Activated gamma-delta T cell treated with anti-CD3 and anti-CD28 coated beads, Interleukin-2, amount 50 U/mL, for 16 hours (primary cell): ENCODE data around the gene TIPARP.
"Not testable (repeated sequence)": the region's sequence is repeated elsewhere in the genome, so short reads cannot be mapped to it uniquely, and the experiment has no call there.

ENCODE experiments used
- DNase-seq: peaks from one replicate; pipeline ENCODE4 v3.0.0-alpha.2; 2020; ENCODE audit warnings: low read depth

TIPARP gene

DNA sequence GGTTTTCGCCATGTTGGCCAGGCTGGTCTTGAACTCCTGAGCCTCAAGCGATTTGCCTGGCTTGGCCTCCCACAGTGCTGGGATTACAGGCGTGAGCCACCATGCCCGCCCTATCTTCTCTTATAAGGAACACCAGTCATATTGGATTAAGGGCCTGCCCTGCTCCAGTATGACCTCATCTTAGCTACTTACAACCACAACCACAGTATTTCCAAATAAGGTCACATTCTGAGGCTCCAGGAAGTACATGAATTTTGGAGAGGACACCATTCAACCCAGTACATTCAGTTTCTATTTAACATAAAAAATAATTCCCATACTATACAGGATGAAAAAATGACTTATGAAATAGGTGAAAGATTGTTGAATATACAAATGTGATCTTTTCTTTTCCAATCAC is 37.6 kb downstream of the TIPARP start:
- not testable (repeated sequence) for DNase-seq

DNA sequence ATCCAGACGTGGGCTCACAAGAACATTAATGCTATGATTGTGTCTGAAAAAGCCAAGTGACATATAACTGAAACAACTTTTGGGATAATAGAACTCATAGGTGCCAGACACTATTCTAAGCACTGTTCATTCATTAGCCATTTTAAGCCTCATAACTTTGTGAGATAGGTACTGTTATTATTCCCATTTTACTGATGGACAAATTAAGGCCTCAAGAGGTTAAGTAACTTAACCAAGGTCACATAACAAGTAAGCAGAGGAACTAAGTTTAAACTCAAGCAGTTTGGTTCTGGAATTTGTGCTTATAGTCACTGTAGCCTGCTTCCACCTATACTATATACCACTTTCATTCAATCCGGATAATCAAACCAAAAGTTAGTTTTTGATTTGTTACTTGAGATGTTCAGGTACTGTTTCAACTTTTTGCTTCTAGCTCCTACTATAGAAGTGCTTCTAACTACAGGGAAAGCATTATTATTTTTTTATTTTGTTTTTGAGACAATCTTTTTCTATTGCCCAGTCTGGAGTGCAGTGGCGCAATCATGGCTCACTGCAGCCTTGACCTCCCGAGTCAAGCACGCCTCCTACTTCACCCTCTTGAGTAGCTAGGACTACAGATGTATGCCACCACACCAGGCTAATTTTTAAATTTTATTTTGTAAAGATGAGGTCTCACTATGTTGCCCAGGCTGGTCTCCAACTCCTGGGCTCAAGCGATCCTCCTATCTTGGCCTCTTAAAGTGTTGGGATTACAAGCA is 41.9 kb downstream of the TIPARP start:
- DNase-seq: no peak

DNA sequence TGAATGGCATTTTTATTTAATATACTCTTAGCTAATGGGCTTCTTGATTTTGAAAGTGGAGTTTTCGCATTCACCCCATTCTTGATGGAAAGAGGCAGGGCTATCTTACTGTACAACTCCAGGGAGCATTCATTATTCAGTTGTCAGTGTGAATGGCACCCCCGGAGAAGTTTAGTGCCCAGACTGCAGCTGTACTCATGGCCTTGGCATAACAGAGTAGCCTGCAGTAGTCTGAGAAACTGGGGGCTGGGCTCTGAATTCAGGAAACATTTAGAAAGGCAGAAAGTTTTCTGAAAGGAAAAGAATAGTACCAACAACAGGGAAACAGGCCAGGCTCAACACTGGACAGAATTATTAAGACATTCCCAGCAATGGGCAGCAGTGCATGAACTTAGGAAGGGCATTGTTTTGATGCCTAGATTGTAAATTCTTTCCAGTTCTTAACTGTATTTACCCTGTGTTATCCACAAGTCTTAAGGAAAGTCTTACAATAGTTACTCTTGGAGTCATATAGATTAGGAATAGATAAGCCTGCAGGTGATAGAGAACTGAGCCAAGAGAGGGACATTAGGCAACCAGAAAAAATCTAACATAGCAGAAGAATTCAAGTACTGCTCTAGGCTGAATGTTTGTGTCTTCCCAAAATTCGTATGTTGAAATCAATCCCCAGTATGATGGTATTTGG is 44.4 kb downstream of the TIPARP start:
- DNase-seq: no peak

DNA sequence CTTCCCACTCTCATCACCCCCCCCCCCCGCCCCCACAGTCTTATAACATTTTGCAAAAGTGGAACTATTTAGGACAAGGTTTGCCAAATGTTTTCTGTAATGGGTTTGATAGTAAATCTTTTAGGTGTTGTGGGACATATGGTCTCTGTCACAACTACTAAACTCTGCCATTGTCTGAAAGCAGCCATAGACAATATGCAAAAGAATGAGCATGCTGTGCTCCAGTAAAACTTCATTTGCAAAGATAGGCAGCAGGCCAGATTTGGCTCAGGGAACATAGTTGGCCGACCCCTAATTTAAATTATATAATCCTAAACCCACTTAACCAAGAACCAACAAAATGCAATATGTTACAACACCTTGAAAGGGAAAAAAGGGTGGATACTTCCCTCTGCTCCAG is 46.4 kb downstream of the TIPARP start:
- no peak for DNase-seq

DNA sequence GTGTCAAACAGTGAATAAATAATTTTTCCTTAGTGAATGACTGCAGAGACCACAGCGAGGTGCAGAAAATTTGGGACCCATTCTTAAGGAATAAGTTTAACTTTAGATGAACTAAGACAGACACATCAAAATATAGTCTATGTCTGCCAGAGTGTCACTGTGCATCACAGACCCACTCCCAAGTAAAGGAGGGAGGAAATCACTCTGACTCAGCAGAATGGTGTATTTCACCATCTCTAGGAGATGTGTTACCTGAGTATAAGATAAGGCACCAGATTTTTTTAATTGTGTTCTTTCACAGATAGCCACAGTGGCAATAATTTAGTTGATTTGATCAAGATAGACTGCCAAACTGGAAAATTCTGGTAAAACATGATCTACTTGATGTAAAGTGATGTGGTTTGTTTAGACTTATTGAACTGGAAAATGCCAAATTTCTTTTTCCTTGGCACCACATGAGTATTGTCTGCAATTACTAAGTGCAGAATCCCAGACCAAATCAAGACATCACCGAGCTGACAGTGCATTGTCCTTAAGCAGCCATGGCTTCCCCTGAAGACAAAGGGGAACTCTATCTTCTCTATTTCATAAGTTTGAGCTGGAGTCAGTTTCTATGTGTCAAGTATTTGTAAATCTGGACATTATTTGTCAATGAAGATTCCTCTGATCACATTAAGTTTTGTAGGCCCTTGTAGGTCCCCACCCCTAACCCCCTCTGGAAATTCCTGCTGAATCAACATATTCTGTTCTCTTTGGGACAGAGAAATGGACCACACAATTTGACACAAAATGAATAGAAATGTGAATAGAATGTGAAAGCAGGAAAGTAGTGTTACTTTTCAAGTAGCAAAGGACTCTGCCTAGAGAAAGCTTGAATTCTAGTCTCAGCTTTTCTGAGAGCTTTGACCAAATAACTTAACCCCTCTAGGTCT is 47.6 kb downstream of the TIPARP start:
- DNase-seq: no peak

DNA sequence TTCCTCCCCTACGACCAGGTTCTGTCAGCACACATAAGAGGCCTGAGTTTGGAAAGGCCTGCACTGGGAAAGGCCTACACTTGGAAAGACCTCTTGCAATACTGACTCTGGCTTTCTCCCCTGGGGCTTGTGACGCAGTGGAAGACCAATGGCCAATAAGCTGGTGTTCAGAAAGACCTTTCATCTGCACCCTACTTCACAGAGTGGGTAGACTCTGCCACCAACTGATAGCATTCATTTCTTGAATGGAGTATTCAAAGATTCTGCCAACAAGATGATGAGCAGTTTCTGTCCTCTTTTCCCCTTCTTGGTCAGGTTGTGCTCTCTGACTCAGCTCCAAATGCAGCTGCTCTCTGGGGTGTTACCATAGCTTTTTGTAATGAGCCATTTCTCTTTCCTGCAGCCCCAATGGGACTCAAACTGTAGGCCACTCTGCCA is 48.8 kb downstream of the TIPARP start:
- DNase-seq: no peak

DNA sequence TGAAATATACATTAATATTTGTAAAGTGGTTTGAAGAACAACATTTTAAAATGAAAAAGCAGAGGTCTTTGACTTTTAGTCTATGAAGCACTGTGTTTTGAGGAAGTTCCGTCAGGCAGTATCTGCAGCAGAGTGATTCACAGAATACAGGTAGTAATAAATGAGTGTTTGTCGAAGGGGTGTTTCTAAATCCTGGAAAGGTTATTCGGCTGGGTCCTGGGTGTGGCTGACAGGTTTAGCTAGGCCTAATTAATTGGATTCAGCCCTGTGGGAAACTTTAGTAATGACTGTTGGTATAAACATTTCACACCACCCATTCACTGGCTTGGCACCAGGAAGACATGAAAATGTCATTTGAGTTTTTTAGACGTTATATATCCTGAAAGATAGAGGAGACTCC is 51.3 kb downstream of the TIPARP start:
- DNase-seq: no peak

DNA sequence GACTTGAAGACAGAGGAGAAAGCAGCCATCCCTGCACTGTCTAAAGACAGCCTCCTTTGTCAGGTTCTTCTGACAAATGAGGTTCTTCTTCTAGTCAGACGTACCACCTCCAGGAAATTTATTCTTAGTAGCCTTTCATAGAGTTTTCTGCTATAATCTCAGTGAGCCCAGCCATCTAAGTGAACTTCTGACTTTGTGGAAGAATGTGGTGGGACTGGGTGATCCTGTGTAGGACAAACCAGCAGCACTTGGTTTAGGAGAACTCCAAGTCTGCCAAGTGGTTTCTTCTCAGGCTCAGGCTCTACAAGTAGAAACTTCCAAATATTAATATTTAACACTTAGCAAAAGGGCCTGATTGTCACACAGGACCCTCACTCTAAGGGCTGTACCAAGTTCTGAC is 52.1 kb downstream of the TIPARP start:
- DNase-seq: no peak

DNA sequence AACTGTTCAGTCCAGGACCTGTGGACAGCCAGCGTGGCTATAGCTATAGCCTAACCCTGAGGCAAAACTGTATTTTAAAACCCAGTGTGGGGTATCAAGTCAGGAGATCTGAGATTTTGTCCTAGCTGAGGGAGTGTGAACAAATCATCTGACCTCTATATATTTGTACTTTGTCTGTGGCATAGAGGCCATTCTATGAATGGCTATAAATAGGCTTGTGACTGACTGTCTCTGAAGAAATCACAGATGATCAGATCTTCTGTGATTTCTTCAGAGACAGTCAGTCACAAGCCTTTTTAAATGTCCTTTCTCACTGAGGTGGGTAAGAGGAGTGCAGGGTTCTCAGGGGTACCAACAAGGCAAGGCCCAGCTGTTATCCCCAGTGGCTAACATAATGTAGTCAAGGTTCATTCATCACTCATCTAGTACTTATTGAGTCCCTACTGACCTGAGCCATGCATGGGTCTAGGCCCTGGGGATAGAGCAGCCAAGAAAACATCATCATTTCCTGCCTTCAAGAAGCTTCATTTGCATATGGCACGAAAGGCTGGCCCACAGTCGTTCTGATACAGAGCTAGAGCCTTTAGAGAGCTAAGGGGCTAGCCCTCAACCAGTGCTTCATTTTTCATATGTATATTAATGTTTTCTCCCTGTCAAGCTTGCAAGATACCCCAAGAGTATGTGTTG is 53.3 kb downstream of the TIPARP start:
- no peak for DNase-seq

DNA sequence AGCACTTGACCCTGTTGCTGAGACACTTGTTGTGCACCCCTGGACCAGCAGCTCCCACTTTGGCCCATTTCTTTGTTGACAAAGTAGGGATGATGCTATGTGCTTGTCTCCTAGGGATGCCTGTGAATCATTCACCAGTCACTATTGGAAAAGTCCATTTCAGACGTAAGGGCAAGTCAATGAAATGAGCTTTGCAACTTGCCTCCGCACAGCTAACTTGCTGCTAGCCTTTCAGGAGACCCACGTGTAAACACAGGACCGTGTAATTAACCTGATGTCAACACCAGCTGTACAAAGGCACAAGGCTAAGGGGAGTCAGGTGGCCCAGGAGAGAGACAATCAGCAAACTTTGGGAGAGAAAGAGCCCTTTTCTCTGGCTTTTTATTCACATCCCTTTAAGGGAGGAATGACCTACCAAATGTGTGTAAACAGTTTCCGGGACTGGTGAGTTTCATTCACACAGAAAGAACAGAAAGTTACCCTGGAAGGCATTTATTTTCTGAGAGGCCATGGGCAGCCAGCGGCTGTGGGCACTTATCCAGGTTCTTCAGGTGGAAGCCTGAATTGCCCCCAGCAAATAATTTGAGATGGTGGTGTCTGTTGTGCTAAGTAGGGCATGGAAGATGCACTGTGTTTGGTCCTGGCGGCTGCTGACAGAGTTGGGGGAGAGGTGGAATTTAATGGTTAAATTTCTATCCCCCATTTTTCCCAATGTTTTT is 54.0 kb downstream of the TIPARP start:
- DNase-seq: no peak

DNA sequence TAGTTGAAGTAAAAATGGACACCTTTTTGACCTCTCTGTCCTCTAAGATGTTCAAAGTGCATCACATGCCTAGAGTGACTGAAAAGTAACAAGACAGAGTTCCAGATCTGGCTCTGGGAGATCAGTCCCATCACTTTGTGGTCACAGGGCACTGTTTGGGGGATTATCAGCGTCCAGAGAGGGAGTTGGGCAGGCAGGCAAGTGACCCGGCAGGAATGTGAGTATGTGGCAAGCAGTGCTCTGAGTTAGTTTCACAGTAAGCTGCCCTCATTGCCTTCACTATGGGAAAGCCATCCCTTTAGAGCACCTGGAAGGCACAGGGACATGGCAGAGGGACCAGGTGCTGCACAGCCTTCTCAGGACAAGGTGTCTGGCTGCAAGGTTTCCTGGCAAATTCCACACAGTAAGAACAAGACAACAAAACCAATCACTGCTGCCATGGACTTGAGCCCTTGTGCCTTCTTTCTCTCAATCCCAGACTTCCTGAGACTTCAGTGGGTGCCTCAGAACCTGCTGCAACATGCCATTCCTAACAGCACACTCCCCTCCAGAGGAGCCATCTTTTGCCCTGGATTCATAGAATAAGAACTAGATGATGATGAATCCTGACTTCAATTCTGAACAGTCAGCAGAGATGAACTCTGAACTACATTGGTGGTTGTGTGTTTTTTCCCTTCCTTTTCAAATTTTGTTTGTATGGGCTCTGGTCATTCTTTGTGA is 55.2 kb downstream of the TIPARP start:
- DNase-seq: no peak

DNA sequence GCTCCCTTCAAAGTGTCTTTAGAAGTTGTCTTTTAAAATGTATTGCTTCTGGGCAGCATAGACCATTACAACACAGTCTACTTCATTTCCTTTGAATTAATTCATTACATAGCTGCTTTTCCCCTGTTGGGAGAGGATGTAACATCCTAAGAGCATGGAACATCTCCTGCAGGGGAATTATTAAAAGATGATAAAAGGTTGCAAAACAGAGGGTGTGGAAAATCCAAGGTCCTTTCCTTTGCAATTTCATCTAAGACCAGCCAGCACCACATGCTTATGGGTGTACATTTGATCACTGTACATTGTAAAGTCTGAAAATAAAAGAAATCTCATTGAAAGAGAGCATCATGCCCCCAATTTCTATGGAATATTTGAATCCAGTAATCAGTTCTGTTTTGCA is 57.4 kb downstream of the TIPARP start:
- DNase-seq: no peak

DNA sequence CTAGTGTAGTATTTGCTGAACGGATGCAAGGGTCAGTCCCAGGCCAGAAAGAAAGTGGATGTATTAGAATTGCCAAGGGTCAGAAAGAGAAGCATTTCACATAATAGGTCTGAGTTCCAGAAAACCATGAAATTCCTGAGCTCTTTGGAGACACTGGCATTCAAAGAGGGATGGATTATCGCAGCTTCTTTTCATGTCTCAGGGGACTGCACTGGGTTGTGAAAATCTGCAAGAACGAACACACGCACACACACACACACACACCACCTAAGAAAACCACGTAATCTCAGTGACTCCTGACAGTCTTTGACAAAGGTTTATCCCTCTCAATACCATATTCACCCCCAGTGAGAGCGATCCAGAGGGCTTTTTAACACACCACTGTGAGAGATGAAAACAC is 57.9 kb downstream of the TIPARP start:
- no peak for DNase-seq

DNA sequence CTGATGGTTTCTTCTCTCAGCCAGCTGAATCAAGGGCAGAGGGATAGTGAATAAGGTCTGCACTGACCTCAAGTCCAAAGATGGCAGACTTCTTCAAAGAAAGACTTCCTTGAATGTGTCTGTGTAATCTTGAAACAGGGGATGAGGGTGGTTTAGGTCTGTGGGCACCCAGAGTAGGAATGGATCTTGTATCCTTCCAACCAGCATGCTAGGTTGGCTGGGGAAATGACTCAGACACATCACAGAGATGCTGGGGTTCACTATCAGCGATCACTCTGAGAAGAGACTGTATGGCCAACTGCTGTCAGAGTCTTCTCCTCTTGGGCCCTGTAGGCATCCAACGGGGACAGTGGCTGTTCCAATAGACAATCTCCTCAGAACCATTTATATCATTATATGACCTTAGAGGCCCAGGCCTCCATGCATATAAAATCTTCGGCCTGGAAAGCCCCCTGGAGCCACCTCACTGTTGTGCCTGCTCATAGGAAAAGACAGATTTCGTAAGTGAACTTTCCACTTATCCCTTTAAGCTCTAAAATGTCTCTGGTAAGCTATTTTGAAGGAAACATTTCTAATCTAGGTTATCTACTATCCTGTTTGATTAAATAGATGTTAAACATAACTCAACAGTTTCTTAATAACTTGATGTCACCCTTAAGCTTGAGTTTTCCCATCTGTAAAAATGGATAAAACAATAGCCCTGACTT is 58.5 kb downstream of the TIPARP start:
- no peak for DNase-seq

DNA sequence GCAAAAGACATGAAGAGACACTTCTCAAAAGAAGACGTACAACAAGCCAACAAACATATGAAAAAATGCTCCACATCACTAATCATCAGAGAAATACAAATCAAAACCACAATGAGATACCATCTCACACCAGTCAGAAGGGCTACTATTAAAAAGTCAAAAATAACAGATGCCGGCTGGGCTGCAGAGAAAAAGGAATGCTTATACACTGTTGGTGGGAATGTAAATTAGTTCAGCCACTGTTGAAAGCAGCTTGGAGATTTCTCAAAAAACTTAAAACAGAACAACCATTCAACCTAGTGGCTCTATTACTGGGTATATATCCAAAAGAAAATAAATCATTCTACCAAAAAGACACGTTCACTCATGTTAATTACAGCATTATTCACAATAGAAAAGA is 60.3 kb downstream of the TIPARP start:
- DNase-seq: not testable (repeated sequence)

DNA sequence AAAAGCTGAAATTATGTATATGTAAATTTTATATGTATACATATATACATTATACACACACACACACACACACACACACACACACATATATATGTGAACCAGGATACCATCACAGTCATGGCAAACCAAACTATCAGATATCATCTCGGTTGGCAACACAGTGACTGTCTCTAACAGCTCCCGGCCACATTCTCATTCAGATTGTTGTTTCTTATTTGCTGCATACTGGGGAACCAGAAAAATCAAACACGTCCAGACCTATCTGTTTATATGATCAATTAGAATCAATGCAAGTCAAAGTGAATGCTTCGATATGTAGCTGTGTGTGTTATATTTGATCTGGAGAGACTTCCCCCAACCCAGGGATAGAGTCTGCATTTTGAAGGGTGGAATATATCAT is 61.1 kb downstream of the TIPARP start:
- no peak for DNase-seq

DNA sequence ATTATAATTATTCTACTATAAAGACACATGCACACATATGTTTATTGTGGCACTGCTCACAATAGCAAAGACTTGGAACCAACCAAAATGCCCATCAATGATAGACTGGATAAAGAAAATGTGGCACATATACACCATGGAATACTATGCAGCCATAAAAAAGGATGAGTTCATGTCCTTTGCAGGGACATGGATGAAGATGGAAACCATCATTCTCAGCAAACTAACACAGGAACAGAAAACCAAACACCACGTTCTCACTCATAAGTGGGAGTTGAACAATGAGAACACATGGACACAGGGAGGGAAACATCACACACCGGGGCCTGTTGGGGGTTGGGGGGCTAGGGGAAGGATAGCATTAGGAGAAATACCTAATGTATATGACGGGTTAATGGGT is 62.7 kb downstream of the TIPARP start:
- not testable (repeated sequence) for DNase-seq

DNA sequence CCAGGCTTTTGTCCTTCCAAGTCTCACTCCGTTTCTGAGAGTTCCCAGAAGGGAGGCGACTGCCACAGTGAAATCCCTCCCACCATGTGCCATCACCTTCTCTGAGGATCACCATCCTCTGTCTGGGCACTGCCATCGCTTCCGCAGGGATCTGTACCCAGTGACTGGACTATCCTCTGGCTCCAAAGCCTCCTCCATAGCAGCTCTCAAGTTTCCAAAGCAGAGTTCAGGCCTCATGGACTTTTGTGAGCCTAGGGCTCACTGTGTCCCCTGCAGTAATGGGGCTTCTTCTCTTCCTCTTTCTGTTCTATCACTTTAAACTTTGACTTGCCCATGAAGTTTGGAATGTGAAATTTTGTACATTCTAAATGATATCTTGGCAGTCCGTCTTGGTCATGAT is 63.9 kb downstream of the TIPARP start:
- DNase-seq: no peak

DNA sequence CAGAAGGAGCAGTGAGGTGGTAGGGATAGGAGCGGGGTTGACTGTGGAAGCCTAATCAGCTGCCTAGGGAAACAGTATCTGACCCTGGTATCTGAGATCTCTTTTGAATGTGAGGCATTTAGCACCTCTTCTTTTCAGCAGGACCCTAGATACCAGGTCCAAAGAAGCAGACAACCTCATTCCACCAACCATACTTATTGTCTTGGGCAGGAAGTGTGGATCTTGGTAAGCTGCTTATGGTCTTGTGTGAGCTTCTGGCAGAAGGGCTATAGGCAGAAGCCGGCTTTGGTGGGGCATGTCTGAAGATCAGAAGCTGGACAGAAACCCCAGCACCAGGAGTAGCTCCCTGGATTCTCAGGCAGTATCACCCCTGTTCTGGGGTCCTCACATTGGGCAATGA is 65.6 kb downstream of the TIPARP start:
- no peak for DNase-seq

DNA sequence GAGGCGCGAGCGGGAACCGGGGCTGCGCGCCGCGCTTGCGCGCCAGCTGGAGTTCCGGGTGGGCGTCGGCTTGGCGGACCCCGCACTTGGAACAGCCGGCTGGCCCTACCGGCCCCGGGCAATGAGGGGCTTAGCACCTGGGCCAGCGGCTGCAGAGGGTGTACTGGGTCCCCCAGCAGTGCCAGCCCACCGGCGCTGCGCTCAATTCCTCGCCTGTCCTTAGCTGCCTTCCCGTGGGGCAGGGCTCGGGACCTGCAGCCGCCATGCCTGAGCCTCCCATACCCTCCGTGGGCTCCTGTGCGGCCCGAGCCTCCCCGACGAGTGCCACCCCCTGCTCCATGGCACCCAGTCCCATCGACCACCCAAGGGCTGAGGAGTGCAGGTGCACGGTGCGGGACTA is 66.2 kb downstream of the TIPARP start:
- not testable (repeated sequence) for DNase-seq
